Measurements from ENCODE around the gene RAB3IP. TPM values are rescaled to one million over a fixed set of nuclear protein-coding genes. Genes with fewer than 3 reads are reported as not detected.

Gene RAB3IP
- 50.8 and 51.5 TPM in 2 replicates for total RNA-seq

GRCh38 chr12:69738351-69739286, at the start of gene RAB3IP:
Gene RAB3IP (plus strand): TSS chr12:69738860. CDS start chr12:69755409, 16,549 bp downstream.
- no peak for FAIRE-seq
- DNase-seq (ENCODE audit: low read depth): peak; percentile 57
- peak within 1 kb of the TSS; percentile 66 for H3K4me3 ChIP-seq (ENCODE audit: low read depth, low read length)
- H3K27me3 ChIP-seq (ENCODE audit: control insufficient read depth, insufficient read depth, low read length): no peaks in the 10 kb centered on the region
- H3K36me3 ChIP-seq (ENCODE audit: control insufficient read depth, insufficient read depth, low read length): no peaks in the 10 kb centered on the region
- peak; percentile 72 for TF ChIP-seq CTCF (IDR thresholded peaks at IDR 0.05; ENCODE audit: insufficient read depth, low read length, severe bottlenecking)

- Histone ChIP-seq H3K36me3 (ENCODE audit: control insufficient read depth, insufficient read depth, low read length) (no peaks in the 10 kb centered on the region), H3K27me3 (ENCODE audit: control insufficient read depth, insufficient read depth, low read length) (no peaks in the 10 kb centered on the region), H3K4me3 (ENCODE audit: low read depth, low read length) (no peak overlapping the region)
- FAIRE-seq (no peak), DNase-seq (ENCODE audit: low read depth) (no peak)
- no peak for TF ChIP-seq CTCF (IDR thresholded peaks at IDR 0.05; ENCODE audit: insufficient read depth, low read length, severe bottlenecking)
These were observed 49.0 kb upstream of the RAB3IP start for GRCh38 chr12:69689638-69690037.

GRCh38 chr12:69694123-69694522, 44.5 kb upstream of the RAB3IP start:
- FAIRE-seq (no peak), DNase-seq (ENCODE audit: low read depth) (no peak)
- H3K4me3 ChIP-seq (ENCODE audit: low read depth, low read length): no peak overlapping the region
- TF ChIP-seq CTCF (IDR thresholded peaks at IDR 0.05; ENCODE audit: insufficient read depth, low read length, severe bottlenecking): no peak
- H3K27me3 ChIP-seq (ENCODE audit: control insufficient read depth, insufficient read depth, low read length): no peaks in the 10 kb centered on the region
- no peaks in the 10 kb centered on the region for H3K36me3 ChIP-seq (ENCODE audit: control insufficient read depth, insufficient read depth, low read length)

GRCh38 chr12:69698054-69698453, 40.6 kb upstream of the RAB3IP start:
- FAIRE-seq: no peak
- Histone ChIP-seq H3K36me3 (ENCODE audit: control insufficient read depth, insufficient read depth, low read length) (no peaks in the 10 kb centered on the region), H3K4me3 (ENCODE audit: low read depth, low read length) (no peak overlapping the region), H3K27me3 (ENCODE audit: control insufficient read depth, insufficient read depth, low read length) (no peaks in the 10 kb centered on the region)
- no peak for DNase-seq (ENCODE audit: low read depth)
- no peak for TF ChIP-seq CTCF (IDR thresholded peaks at IDR 0.05; ENCODE audit: insufficient read depth, low read length, severe bottlenecking)

GRCh38 chr12:69698769-69699540, 39.7 kb upstream of the RAB3IP start, which contains the start of gene BEST3:
Gene BEST3 (minus strand): TSS chr12:69699303. CDS start chr12:69697798, 1,505 bp downstream.
- no peak within 1 kb of the TSS for H3K4me3 ChIP-seq (ENCODE audit: low read depth, low read length)
- DNase-seq (ENCODE audit: low read depth): no peak
- H3K27me3 ChIP-seq (ENCODE audit: control insufficient read depth, insufficient read depth, low read length): no peaks in the 10 kb centered on the region
- no peak for FAIRE-seq
- H3K36me3 ChIP-seq (ENCODE audit: control insufficient read depth, insufficient read depth, low read length): no peaks in the 10 kb centered on the region
- no peak for TF ChIP-seq CTCF (IDR thresholded peaks at IDR 0.05; ENCODE audit: insufficient read depth, low read length, severe bottlenecking)
